ENCODE results near the gene PROS1. TPM values are rescaled to one million over a fixed set of nuclear protein-coding genes. Genes with fewer than 3 reads are reported as not detected.

PROS1 gene
- total and polyA plus RNA-seq, 10 donors, result 2.5 to 42.8 (median 23.4) TPM

DNA sequence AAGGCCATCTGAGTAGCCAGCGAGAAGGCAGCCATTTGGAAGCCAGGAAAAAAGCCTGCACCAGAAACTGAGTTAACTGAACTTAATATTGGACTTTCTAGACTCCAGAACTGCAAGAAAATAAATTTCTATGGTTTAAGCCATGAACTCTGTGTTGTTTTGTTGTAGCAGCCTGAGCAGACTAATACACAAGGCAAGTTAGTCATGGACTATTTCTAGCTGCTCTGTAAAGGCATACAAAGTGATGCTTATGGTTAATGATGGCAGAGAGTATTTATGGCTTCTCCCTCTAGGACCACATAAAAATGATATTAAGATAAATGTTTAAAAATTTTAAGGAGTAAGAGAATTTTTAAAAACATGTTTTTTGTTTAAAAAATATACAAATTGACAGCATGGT, 37.1 kb downstream of the PROS1 start:
- no peak overlapping the region for H3K4me3 ChIP-seq
- no peaks in the 10 kb centered on the region for H3K4me1 ChIP-seq
- H3K27me3 ChIP-seq (replicated peaks in 1 of 7), result no peaks in the 10 kb centered on the region
- no peak overlapping the region for H3K27ac ChIP-seq
- TF ChIP-seq POLR2A (IDR thresholded peaks at IDR 0.05) (no peak), POLR2AphosphoS5 (IDR thresholded peaks at IDR 0.05) (no peak)
- TF ChIP-seq, protein P1, sequence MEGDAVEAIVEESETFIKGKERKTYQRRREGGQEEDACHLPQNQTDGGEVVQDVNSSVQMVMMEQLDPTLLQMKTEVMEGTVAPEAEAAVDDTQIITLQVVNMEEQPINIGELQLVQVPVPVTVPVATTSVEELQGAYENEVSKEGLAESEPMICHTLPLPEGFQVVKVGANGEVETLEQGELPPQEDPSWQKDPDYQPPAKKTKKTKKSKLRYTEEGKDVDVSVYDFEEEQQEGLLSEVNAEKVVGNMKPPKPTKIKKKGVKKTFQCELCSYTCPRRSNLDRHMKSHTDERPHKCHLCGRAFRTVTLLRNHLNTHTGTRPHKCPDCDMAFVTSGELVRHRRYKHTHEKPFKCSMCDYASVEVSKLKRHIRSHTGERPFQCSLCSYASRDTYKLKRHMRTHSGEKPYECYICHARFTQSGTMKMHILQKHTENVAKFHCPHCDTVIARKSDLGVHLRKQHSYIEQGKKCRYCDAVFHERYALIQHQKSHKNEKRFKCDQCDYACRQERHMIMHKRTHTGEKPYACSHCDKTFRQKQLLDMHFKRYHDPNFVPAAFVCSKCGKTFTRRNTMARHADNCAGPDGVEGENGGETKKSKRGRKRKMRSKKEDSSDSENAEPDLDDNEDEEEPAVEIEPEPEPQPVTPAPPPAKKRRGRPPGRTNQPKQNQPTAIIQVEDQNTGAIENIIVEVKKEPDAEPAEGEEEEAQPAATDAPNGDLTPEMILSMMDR (IDR thresholded peaks at IDR 0.05 in 8 of 11, conservative IDR thresholded peaks at IDR 0.05 in 3 of 11), result no peak
- intact Hi-C loops (cut with DNase I; ENCODE audit: low total_unique reads), result no loop called here
- no peaks in the 10 kb centered on the region for H3K36me3 ChIP-seq
- DNase-seq, result no peak
- WGBS, 5 donors, result 79 to 96% (median 82%) methylated on average over 1 of the region's 1 CpG
- H3K9me3 ChIP-seq, result peaks cover 0 to 7% (median under 1%) of the 10 kb centered on the region in 8 donors

DNA sequence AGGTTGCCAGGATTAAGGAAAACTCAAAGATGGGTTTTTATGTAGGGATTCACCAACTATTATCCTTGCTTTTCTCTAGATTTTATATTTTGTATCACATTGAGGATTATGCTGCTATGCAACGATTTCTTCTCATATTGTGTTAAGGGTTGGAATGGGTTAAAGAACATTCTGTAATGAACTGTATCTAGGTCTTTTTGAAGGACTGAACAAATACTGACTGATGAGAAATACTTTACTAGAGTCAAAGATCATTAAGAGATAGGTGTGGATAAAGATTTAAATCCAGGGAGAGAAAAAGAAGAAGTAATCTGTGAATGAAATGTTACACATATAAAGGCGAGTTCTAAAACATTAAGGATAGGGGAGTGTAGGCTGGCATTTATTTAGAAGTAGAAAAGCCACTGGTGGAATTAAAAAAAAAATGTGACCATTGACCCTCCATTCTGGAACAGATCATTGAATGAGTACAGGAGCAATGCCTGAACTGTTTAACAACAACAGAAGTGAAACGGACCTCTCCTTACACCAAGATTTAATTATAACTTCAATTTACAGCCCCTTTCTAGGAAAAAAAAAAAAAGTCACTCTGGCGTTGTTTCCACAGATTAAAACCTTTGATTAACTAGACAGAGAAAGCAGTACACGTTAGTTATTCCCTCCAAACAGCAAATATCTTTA, 39.2 kb downstream of the PROS1 start:
- DNase-seq, result no peak
- intact Hi-C loops (cut with DNase I; ENCODE audit: low total_unique reads), result no loop called here
- Histone ChIP-seq H3K4me3 (no peak overlapping the region), H3K4me1 (no peaks in the 10 kb centered on the region), H3K27ac (no peak overlapping the region), H3K27me3 (replicated peaks in 1 of 7) (no peaks in the 10 kb centered on the region), H3K36me3 (no peaks in the 10 kb centered on the region), H3K9me3 (no peaks in the 10 kb centered on the region)
- 77 to 91% (median 86%) methylated on average over 5 of the region's 5 CpGs for WGBS, 5 donors
- TF ChIP-seq POLR2AphosphoS5 (IDR thresholded peaks at IDR 0.05), result no peak
- TF ChIP-seq, protein P1 (IDR thresholded peaks at IDR 0.05 in 8 of 11, conservative IDR thresholded peaks at IDR 0.05 in 3 of 11), result no peak

DNA sequence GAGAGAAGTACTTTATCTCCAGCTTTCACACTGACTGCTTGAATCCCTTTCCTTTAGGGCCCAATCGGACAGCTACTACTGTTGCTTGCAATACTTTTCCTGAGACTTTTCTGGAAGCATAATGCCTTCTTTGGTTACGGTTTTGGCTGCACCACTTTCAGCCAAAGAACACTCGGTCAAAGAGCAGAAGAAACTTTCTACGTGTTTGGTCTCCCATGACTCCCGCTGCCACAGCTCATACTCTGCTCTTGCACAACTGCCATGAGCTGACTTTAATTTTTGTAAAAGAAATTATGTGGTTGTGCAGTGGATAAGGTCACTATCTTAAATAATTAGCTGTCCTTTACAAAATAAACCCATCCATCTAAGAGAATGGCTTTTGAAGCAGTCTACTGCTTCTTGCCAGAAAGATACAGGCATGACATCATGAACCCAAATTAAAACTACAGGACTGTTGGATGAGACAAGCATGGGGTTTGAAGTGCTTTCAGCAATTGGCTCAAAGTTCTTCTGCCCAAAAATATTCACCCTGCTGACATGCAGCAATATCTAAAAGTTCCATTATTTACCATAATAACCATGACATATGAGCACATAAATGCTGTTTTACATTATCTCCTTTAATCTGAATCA, 42.0 kb downstream of the PROS1 start:
- intact Hi-C loops (cut with DNase I; ENCODE audit: low total_unique reads), result no loop called here
- Histone ChIP-seq H3K27ac (no peak overlapping the region), H3K36me3 (no peaks in the 10 kb centered on the region), H3K9me3 (no peaks in the 10 kb centered on the region), H3K27me3 (replicated peaks in 1 of 7) (no peaks in the 10 kb centered on the region), H3K4me1 (no peaks in the 10 kb centered on the region), H3K4me3 (no peak overlapping the region)
- 86 to 95% (median 90%) methylated on average over 5 of the region's 5 CpGs for WGBS, 5 donors
- DNase-seq, result no peak
- TF ChIP-seq POLR2A (IDR thresholded peaks at IDR 0.05), result no peak
- TF ChIP-seq POLR2AphosphoS5 (IDR thresholded peaks at IDR 0.05), result no peak
- TF ChIP-seq, protein P1 (IDR thresholded peaks at IDR 0.05 in 8 of 11, conservative IDR thresholded peaks at IDR 0.05 in 3 of 11), result no peak

DNA sequence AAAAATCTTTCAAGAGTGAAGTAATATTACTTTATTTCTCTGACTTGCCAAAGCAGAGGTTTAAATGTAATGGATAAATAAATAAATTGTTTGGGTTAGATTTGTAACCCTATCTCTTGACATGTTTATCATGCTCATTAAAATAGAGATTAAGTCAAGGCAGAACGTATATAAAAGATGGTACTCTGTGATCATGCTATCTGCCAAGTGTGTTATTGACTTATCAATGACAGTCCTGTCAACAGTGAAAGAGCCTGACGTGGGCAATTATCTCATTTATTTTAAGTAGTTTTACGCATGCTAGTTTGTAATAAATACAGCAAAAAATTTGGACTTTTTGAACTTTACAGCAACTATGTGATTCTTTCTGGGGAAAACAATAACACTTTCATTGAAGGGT, 43.7 kb downstream of the PROS1 start:
- no peaks in the 10 kb centered on the region for H3K9me3 ChIP-seq
- intact Hi-C loops (cut with DNase I; ENCODE audit: low total_unique reads), result no loop called here
- H3K4me1 ChIP-seq, result no peaks in the 10 kb centered on the region
- no peaks in the 10 kb centered on the region for H3K36me3 ChIP-seq
- H3K27me3 ChIP-seq (replicated peaks in 1 of 7), result no peaks in the 10 kb centered on the region
- no peak for DNase-seq
- H3K27ac ChIP-seq, result no peak overlapping the region
- 76 to 87% (median 81%) methylated on average over 3 of the region's 3 CpGs for WGBS, 5 donors
- TF ChIP-seq POLR2AphosphoS5 (IDR thresholded peaks at IDR 0.05), result no peak
- TF ChIP-seq, protein P1 (IDR thresholded peaks at IDR 0.05 in 8 of 11, conservative IDR thresholded peaks at IDR 0.05 in 3 of 11), result no peak
- no peak for TF ChIP-seq POLR2A (IDR thresholded peaks at IDR 0.05)
- H3K4me3 ChIP-seq, result no peak overlapping the region
